Kidney epithelial cell (primary cell): ENCODE results near the gene CXCL5. TPM values are rescaled to one million over a fixed set of nuclear protein-coding genes. Genes with fewer than 3 reads are reported as not detected.

ENCODE experiments used
- DNase-seq: peaks from one replicate; pipeline ENCODE4 v3.0.0-alpha.2; 2010; ENCODE audit warnings: low read depth
- H3K27me3 ChIP-seq: 2 replicates; pipeline ENCODE4 v1.6.0; 2011; ENCODE audit warnings: low read length; ENCODE audit not compliant: control insufficient read depth, insufficient read depth
- H3K36me3 ChIP-seq: 2 replicates; pipeline ENCODE4 v1.5.1; 2011; ENCODE audit warnings: low read length; ENCODE audit not compliant: control insufficient read depth, insufficient read depth
- H3K4me3 ChIP-seq: 2 replicates; pipeline ENCODE4 v1.5.1; 2011; ENCODE audit warnings: low read depth, mild to moderate bottlenecking, control low read depth, low read length
- CTCF ChIP-seq: IDR thresholded peaks from 2 replicates; pipeline ENCODE4 v1.5.1; 2011; ENCODE audit warnings: mild to moderate bottlenecking, moderate library complexity, low read length, control low read depth, inconsistent platforms; ENCODE audit not compliant: insufficient read depth, poor library complexity, severe bottlenecking
- total RNA-seq: library from RNA; depleted of rRNA; stranded (reverse); fragments of >200 nt; gene quantifications from 2 replicates; pipeline ENCODE4 v1.2.3, GENCODE V29; 2015

The CXCL5 gene
- total RNA-seq, result 21.4 and 22.0 TPM in 2 replicates

- Histone ChIP-seq H3K36me3 (no peaks in the 10 kb centered on the region), H3K27me3 (no peaks in the 10 kb centered on the region), H3K4me3 (peak within 1 kb of the TSS; percentile 28)
- no peak for DNase-seq
- TF ChIP-seq CTCF, result peak; percentile 28
These were observed at the start of gene CXCL5 for GRCh38 chr4:73998040-73999011. TSS of gene CXCL5 (minus strand) at chr4:73998677. CDS start at chr4:73998581, 96 bp downstream.

- H3K36me3 ChIP-seq, result no peaks in the 10 kb centered on the region
- H3K27me3 ChIP-seq, result no peaks in the 10 kb centered on the region
- TF ChIP-seq CTCF, result no peak
- H3K4me3 ChIP-seq, result no peak overlapping the region
- no peak for DNase-seq
These were observed 48.7 kb upstream of the CXCL5 start for GRCh38 chr4:74047152-74047551.

GRCh38 chr4:74045772-74046171 is 47.3 kb upstream of the CXCL5 start:
- no peak overlapping the region for H3K4me3 ChIP-seq
- no peak for TF ChIP-seq CTCF
- DNase-seq, result no peak
- no peaks in the 10 kb centered on the region for H3K27me3 ChIP-seq
- H3K36me3 ChIP-seq, result no peaks in the 10 kb centered on the region

- no peak for TF ChIP-seq CTCF
- DNase-seq, result no peak
- H3K27me3 ChIP-seq, result no peaks in the 10 kb centered on the region
- H3K36me3 ChIP-seq, result no peaks in the 10 kb centered on the region
- no peak overlapping the region for H3K4me3 ChIP-seq
These were observed 46.8 kb upstream of the CXCL5 start for GRCh38 chr4:74045247-74045646.

- no peak for DNase-seq
- no peak overlapping the region for H3K4me3 ChIP-seq
- no peaks in the 10 kb centered on the region for H3K27me3 ChIP-seq
- no peak for TF ChIP-seq CTCF
- no peaks in the 10 kb centered on the region for H3K36me3 ChIP-seq
These were observed 46.2 kb upstream of the CXCL5 start for GRCh38 chr4:74044677-74045076.
